GM12878 (cell line): ENCODE results near the gene SHB. TPM values are rescaled to one million over a fixed set of nuclear protein-coding genes. Genes with fewer than 3 reads are reported as not detected.

Source experiments
- ATAC-seq: fragments of 200-7000 bp; cut with Tn5 transposase; 3 replicates; pipeline ENCODE4 v1.9.1; 2020; ENCODE audit warnings: mild to moderate bottlenecking, moderate library complexity
- BruUV-seq: library from RNA; stranded (reverse); fragments of 400-500 nt; replicated peaks from 2 replicates; lab custom pipeline; 2021; lab: Mats Ljungman, UMichigan
- CTCF ChIA-PET: fragments of 300-600 bp; sonication (Branson Sonifier 250); formaldehyde crosslinking; extraction: SDS; loops from one replicate; lab custom pipeline; 2021; ENCODE audit warnings: inconsistent platforms; lab: Yijun Ruan, JAX
- POLR2A ChIA-PET: fragments of 350-600 bp; formaldehyde crosslinking; extraction: SDS; loops from one replicate; lab custom pipeline; 2021; ENCODE audit warnings: inconsistent platforms; lab: Charles Lee
- RAD21 ChIA-PET: fragments of 300-600 bp; sonication (Branson Sonifier 250); formaldehyde crosslinking; loops from one replicate; lab custom pipeline; 2023; ENCODE audit warnings: antibody characterized with exemption; ENCODE audit not compliant: unreplicated experiment; lab: Charles Lee
- SMC1A ChIA-PET: fragments of 300-600 bp; sonication (Branson Sonifier 250); formaldehyde crosslinking; loops from one replicate; lab custom pipeline; 2023; ENCODE audit not compliant: unreplicated experiment, uncharacterized antibody; lab: Charles Lee
- DNase-seq: peaks from one replicate; pipeline ENCODE4 v3.0.0-alpha.2; 2011; ENCODE audit warnings: low read depth, low spot score
- FAIRE-seq: peaks from 3 replicates; lab custom pipeline; 2011; peaks lifted over from hg19 to GRCh38; lab: Jason Lieb, UNC
- H2AFZ ChIP-seq: 2 replicates; pipeline ENCODE4 v1.6.0; 2011; ENCODE audit warnings: low read depth, low read length, control low read depth; ENCODE audit not compliant: control insufficient read depth
- H3K27ac ChIP-seq: 2 replicates; pipeline ENCODE4 v1.5.1; 2011; ENCODE audit warnings: control low read depth; ENCODE audit not compliant: control insufficient read depth, insufficient read depth
- H3K27me3 ChIP-seq, 2 experiments: replicated peaks in 1 of 2; 2 replicates each; pipeline versions ENCODE4 v1.6.0 to v1.6.1; 2011; ENCODE audit warnings: low read length in 1 of 2; ENCODE audit not compliant: control insufficient read depth in 2 of 2, insufficient read depth in 2 of 2
- H3K36me3 ChIP-seq, 2 experiments: 2 replicates each; pipeline ENCODE4 v1.5.1; 2011; ENCODE audit warnings: low read length in 1 of 2; ENCODE audit not compliant: control insufficient read depth in 2 of 2, insufficient read depth in 2 of 2
- H3K4me1 ChIP-seq: 2 replicates; pipeline ENCODE4 v1.6.1; 2011; ENCODE audit warnings: mild to moderate bottlenecking, low read length, moderate library complexity, mixed read lengths; ENCODE audit not compliant: control insufficient read depth, insufficient read depth
- H3K4me2 ChIP-seq: 2 replicates; pipeline ENCODE4 v1.6.0; 2011; ENCODE audit warnings: control low read depth; ENCODE audit not compliant: control insufficient read depth, insufficient read depth
- H3K4me3 ChIP-seq: fragments of 200-600 bp; sonication (generic); 2 replicates; pipeline ENCODE4 v1.5.1; 2016
- H3K79me2 ChIP-seq: 2 replicates; pipeline ENCODE4 v1.6.0; 2011; ENCODE audit warnings: low read length; ENCODE audit not compliant: control insufficient read depth, insufficient read depth
- H3K9ac ChIP-seq: 2 replicates; pipeline ENCODE4 v1.8.0; 2011; ENCODE audit warnings: low read length, control low read depth, mixed read lengths; ENCODE audit not compliant: control insufficient read depth, insufficient read depth
- H3K9me3 ChIP-seq: replicated peaks from 3 replicates; pipeline ENCODE4 v1.5.1; 2011; ENCODE audit warnings: mild to moderate bottlenecking, low read length; ENCODE audit not compliant: control insufficient read depth, insufficient read depth
- H4K20me1 ChIP-seq: 2 replicates; pipeline ENCODE4 v1.6.0; 2011; ENCODE audit not compliant: control insufficient read depth, insufficient read depth
- BHLHE40 ChIP-seq, 2 experiments: fragments of 450-650 bp in 1 of 2; IDR thresholded peaks; 2 replicates each; pipeline ENCODE4 v1.6.1; 2011 to 2017; ENCODE audit warnings: low read depth in 2 of 2, borderline replicate concordance in 1 of 2, improper control_type of control experiment in 1 of 2, low read length in 1 of 2, mild to moderate bottlenecking in 1 of 2
- NFYB ChIP-seq: IDR thresholded peaks from 2 replicates; pipeline ENCODE4 v1.6.1; 2011; ENCODE audit warnings: low read depth, mild to moderate bottlenecking, low read length, improper control_type of control experiment, moderate library complexity; ENCODE audit not compliant: insufficient read depth
- POLR2AphosphoS5 ChIP-seq: IDR thresholded peaks from 2 replicates; pipeline ENCODE4 v1.6.1; 2011; ENCODE audit warnings: mild to moderate bottlenecking, low read length, inconsistent platforms
- RBBP5 ChIP-seq: fragments of 200-600 bp; sonication (generic); conservative IDR thresholded peaks from 2 replicates; pipeline ENCODE4 v1.6.1; 2016
- ZNF274 ChIP-seq: IDR thresholded peaks from one replicate; pipeline ENCODE4 v1.8.0; 2011; ENCODE audit not compliant: insufficient read length, insufficient read depth
- ZNF384 ChIP-seq: IDR thresholded peaks from 2 replicates; pipeline ENCODE4 v1.6.1; 2012; ENCODE audit warnings: low read depth, mild to moderate bottlenecking, low read length, improper control_type of control experiment, borderline replicate concordance
- WGBS: methylation state at CpG from one replicate; pipeline ENCODE4 v1.1.6; 2016; ENCODE audit warnings: low lambda C conversion rate; ENCODE audit not compliant: insufficient replicate concordance, insufficient coverage; ENCODE audit errors: missing lambda C conversion rate; 5-methylcytosine and 5-hydroxymethylcytosine counted together
- in situ Hi-C: fragments of 300-500 bp; cut with MboI; formaldehyde crosslinking; loops from 9 replicates; pipeline ENCODE4 v1.14.3; 2018; ENCODE audit warnings: mixed read lengths
- intact Hi-C: fragments of 100-400 bp; cut with micrococcal nuclease; formaldehyde crosslinking; loops from one replicate; pipeline ENCODE4 v1.14.2; 2022; ENCODE audit not compliant: unreplicated experiment
- polyA plus RNA-seq, 11 experiments: library from polyadenylated mRNA; depleted of rRNA in 4 of 11; unstranded in 6 of 11; stranded (reverse) in 5 of 11; fragments of >200 nt; fragmentation: Nextera tagmentation in 4 of 11; fragmentation: Illumina TruSeq in 1 of 11; extraction: Ambion mirVana in 4 of 11; extraction: Trizol in 1 of 11; gene quantifications; 1 replicate in 1 of 11; 2 replicates in 10 of 11; pipeline versions ENCODE4 v1.2.1 to v1.2.3, GENCODE V29; 2011 to 2016; ENCODE audit warnings: inconsistent platforms in 2 of 11, missing spikeins in 2 of 11, low read depth in 1 of 11
- total RNA-seq, 4 experiments: library from RNA; depleted of rRNA in 3 of 4; stranded (reverse); fragments of >200 nt in 3 of 4; fragmentation: Illumina TruSeq in 1 of 4; extraction: Trizol in 1 of 4; gene quantifications; 2 replicates each; pipeline versions ENCODE4 v1.2.1 to v1.2.3, GENCODE V29; 2013 to 2021

Gene SHB
- total and polyA plus RNA-seq, 10 of the 15 experiments (the other 5 are each of a cell fraction or from before 2014, with no cell fraction given) = 0.29 to 6.2 (median 1.3) TPM

- Histone ChIP-seq H3K4me1 (no peaks in the 10 kb centered on the region; the same call in 1 of the 2 replicates), H3K4me2 (no peak overlapping the region), H3K27ac (no peak overlapping the region), H4K20me1 (no peaks in the 10 kb centered on the region), H3K27me3 (no peaks in the 10 kb centered on the region), H3K9me3 (no peaks in the 10 kb centered on the region; the same call in 2 of the 3 replicates), H2AFZ (no peak overlapping the region), H3K9ac (no peak overlapping the region), H3K36me3 (no peaks in the 10 kb centered on the region), H3K79me2 (no peaks in the 10 kb centered on the region), H3K4me3 (no peak overlapping the region)
- CTCF ChIA-PET = interaction anchor here (0.9 to 9.5 kb wide), 8 partner anchors 9 to 447 kb away, joined by 3 to 120 read pairs (median 13); partner anchors contain the start of gene SHB
- WGBS = 54% methylated on average over 14 of the region's 14 CpGs
- ATAC-seq (no peak), FAIRE-seq (no peak), DNase-seq (no peak)
- POLR2A ChIA-PET = no interaction called here
- intact Hi-C loops (no loop called here), in situ Hi-C loops (loop anchor here (5.0 to 25.0 kb wide), 2 partner anchors 51 to 771 kb away; no protein-coding TSS in a partner anchor)
- TF ChIP-seq POLR2AphosphoS5 (no peak), NFYB (no peak), ZNF384 (no peak)
- BruUV-seq = no TSS peak
- RAD21 ChIA-PET = interaction anchor here (0.8 to 5.4 kb wide), 8 partner anchors 145 to 445 kb away, joined by 3 to 51 read pairs (median 4); no protein-coding TSS in a partner anchor
- SMC1A ChIA-PET = interaction anchor here (1.1 to 6.2 kb wide), 8 partner anchors 78 to 446 kb away, joined by 3 to 64 read pairs (median 18); no protein-coding TSS in a partner anchor
Observed at GRCh38 chr9:37915911-37916470, 153.0 kb downstream of the SHB start.

- WGBS = 23% methylated on average over 7 of the region's 11 CpGs
- POLR2A ChIA-PET = interaction anchor here (0.6 to 1.1 kb wide), 2 partner anchors 146 to 155 kb away, joined by 3 to 8 read pairs; no protein-coding TSS in a partner anchor
- no peak overlapping the region for H3K4me2 ChIP-seq
- no peak overlapping the region for H2AFZ ChIP-seq
- no peaks in the 10 kb centered on the region for H4K20me1 ChIP-seq
- no peak for TF ChIP-seq ZNF274
- no peak for TF ChIP-seq BHLHE40 (IDR thresholded peaks at IDR 0.05; ENCODE audit: borderline replicate concordance in 1 of 2, low read depth in 2 of 2, low read length in 1 of 2)
- no peak for TF ChIP-seq RBBP5
- H3K9me3 ChIP-seq = no peaks in the 10 kb centered on the region; the same call in 2 of the 3 replicates
- in situ Hi-C loops = loop anchor here (5.0 to 25.0 kb wide), 4 partner anchors 52 to 772 kb away; no protein-coding TSS in a partner anchor
- RAD21 ChIA-PET = interaction anchor here (0.8 to 5.4 kb wide), 16 partner anchors 52 to 486 kb away, joined by 3 to 51 read pairs (median 5); partner anchors contain the start of gene SHB
- no peaks in the 10 kb centered on the region for H3K36me3 ChIP-seq
- DNase-seq (no peak), FAIRE-seq (no peak), ATAC-seq (no peak)
- SMC1A ChIA-PET = interaction anchor here (1.0 to 6.2 kb wide), 21 partner anchors 12 to 518 kb away, joined by 3 to 64 read pairs (median 4); partner anchors contain the start of gene SLC25A51
- no peak overlapping the region for H3K9ac ChIP-seq
- BruUV-seq = no TSS peak
- no peaks in the 10 kb centered on the region for H3K79me2 ChIP-seq
- no peaks in the 10 kb centered on the region; the same call in 1 of the 2 replicates for H3K4me1 ChIP-seq
- no peaks in the 10 kb centered on the region for H3K27me3 ChIP-seq
- CTCF ChIA-PET = interaction anchor here (0.7 to 9.5 kb wide), 25 partner anchors 11 to 486 kb away, joined by 3 to 120 read pairs (median 5); partner anchors contain the start of genes ALDH1B1, SHB and SLC25A51
- H3K4me3 ChIP-seq = no peak overlapping the region
- intact Hi-C loops = no loop called here
- H3K27ac ChIP-seq = no peak overlapping the region
Observed at GRCh38 chr9:37914701-37915358, 154.2 kb downstream of the SHB start.
